ENCODE results near the gene MAN2B1. TPM values are rescaled to one million over a fixed set of nuclear protein-coding genes. Genes with fewer than 3 reads are reported as not detected.
A peak's percentile ranks its signal among the peaks of the same experiment; 100 is the strongest.
"Not testable (repeated sequence)": the region's sequence is repeated elsewhere in the genome, so short reads cannot be mapped to it uniquely, and the experiment has no call there.

The MAN2B1 gene
- 22.6 and 43.9 TPM in 2 replicates for total RNA-seq (2012; rRNA removed)

GRCh38 chr19:12666265-12667048 is at the start of gene MAN2B1, which contains the start of gene WDR83:
TSS of gene MAN2B1 (minus strand) at chr19:12666742. CDS start at chr19:12666701, 41 bp downstream.
TSS of gene WDR83 (plus strand) at chr19:12666807. CDS start at chr19:12669791, 2,984 bp downstream.
- Histone ChIP-seq H3K27me3 (ENCODE audit: control insufficient read depth, insufficient read depth, low read length) (no peaks in the 10 kb centered on the region), H3K36me3 (ENCODE audit: insufficient read depth, low read length) (peaks cover 6% of the 10 kb centered on the region), H3K9ac (ENCODE audit: low read depth, low read length) (peak within 1 kb of the TSS; percentile 89), H3K9me3 (replicated peaks; ENCODE audit: low read length) (no peaks in the 10 kb centered on the region), H3K4me1 (ENCODE audit: control insufficient read depth, insufficient read depth, low read length) (peaks cover 17% of the 10 kb centered on the region), H3K4me2 (ENCODE audit: low read length) (peak within 1 kb of the TSS; percentile 95), H3K4me3 (ENCODE audit: low read length) (peak within 1 kb of the TSS; percentile 85)

- no peak overlapping the region for H3K9ac ChIP-seq (ENCODE audit: low read depth, low read length)
- no peaks in the 10 kb centered on the region for H3K27me3 ChIP-seq (ENCODE audit: control insufficient read depth, insufficient read depth, low read length)
- no peaks in the 10 kb centered on the region for H3K9me3 ChIP-seq (replicated peaks; ENCODE audit: low read length)
- no peak overlapping the region for H3K4me3 ChIP-seq (ENCODE audit: low read length)
- H3K36me3 ChIP-seq (ENCODE audit: insufficient read depth, low read length), result peaks cover 74% of the 10 kb centered on the region
- H3K4me1 ChIP-seq (ENCODE audit: control insufficient read depth, insufficient read depth, low read length), result peaks cover 21% of the 10 kb centered on the region
- H3K4me2 ChIP-seq (ENCODE audit: low read length), result no peak overlapping the region
These were observed 49.4 kb upstream of the MAN2B1 start for GRCh38 chr19:12715929-12716328.

GRCh38 chr19:12715102-12715501 is 48.6 kb upstream of the MAN2B1 start:
- H3K4me1 ChIP-seq (ENCODE audit: control insufficient read depth, insufficient read depth, low read length), result peaks cover 13% of the 10 kb centered on the region
- H3K4me2 ChIP-seq (ENCODE audit: low read length), result no peak overlapping the region
- no peaks in the 10 kb centered on the region for H3K27me3 ChIP-seq (ENCODE audit: control insufficient read depth, insufficient read depth, low read length)
- no peaks in the 10 kb centered on the region for H3K9me3 ChIP-seq (replicated peaks; ENCODE audit: low read length)
- H3K4me3 ChIP-seq (ENCODE audit: low read length), result no peak overlapping the region
- no peak overlapping the region for H3K9ac ChIP-seq (ENCODE audit: low read depth, low read length)
- peaks cover 79% of the 10 kb centered on the region for H3K36me3 ChIP-seq (ENCODE audit: insufficient read depth, low read length)

DNA sequence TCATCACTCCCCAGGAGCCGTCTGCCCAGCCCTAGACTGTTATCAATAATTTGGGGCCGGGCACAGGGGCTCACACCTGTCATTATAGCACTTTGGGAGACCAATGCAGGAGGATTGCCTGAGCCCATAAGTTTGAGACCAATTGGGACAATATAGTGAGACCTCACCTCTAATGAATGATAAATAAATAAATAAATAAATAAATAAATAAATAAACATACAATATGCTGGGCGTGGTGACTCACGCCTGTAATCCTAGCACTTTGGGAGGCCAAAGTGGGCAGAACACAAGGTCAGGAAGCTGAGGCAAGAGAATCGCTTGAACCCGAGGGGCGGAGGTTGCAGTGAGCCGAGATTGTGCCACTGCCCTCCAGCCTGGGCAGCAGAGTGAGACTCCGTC is 46.8 kb upstream of the MAN2B1 start:
- H3K9ac ChIP-seq (ENCODE audit: low read depth, low read length); H3K27me3 ChIP-seq (ENCODE audit: control insufficient read depth, insufficient read depth, low read length); H3K4me1 ChIP-seq (ENCODE audit: control insufficient read depth, insufficient read depth, low read length); H3K4me2 ChIP-seq (ENCODE audit: low read length); H3K9me3 ChIP-seq (replicated peaks; ENCODE audit: low read length); H3K4me3 ChIP-seq (ENCODE audit: low read length): not testable (repeated sequence)
- H3K36me3 ChIP-seq (ENCODE audit: insufficient read depth, low read length), result peaks cover 81% of the 10 kb centered on the region

DNA sequence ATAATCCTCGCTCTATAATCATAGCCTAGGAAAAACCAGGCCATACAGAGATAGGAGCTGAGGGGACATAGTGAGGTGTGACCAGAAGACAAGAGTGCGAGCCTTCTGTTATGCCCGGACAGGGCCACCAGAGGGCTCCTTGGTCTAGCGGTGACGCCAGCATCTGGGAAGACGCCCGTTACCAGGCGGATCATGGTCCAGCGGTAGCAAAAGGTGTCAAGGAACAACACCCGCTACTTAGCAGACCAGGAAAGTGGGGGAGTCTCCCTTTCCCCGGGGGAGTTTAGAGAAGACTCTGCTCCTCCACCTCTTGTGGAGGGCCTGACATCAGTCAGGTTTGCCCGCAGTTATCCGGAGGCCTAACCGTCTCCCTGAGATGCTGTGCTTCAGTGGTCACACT is 45.5 kb upstream of the MAN2B1 start:
- H3K9ac ChIP-seq (ENCODE audit: low read depth, low read length); H3K4me2 ChIP-seq (ENCODE audit: low read length); H3K4me1 ChIP-seq (ENCODE audit: control insufficient read depth, insufficient read depth, low read length); H3K9me3 ChIP-seq (replicated peaks; ENCODE audit: low read length); H3K27me3 ChIP-seq (ENCODE audit: control insufficient read depth, insufficient read depth, low read length); H3K4me3 ChIP-seq (ENCODE audit: low read length): not testable (repeated sequence)
- H3K36me3 ChIP-seq (ENCODE audit: insufficient read depth, low read length), result peaks cover 77% of the 10 kb centered on the region

- Histone ChIP-seq H3K4me1 (ENCODE audit: control insufficient read depth, insufficient read depth, low read length) (no peaks in the 10 kb centered on the region), H3K27me3 (ENCODE audit: control insufficient read depth, insufficient read depth, low read length) (no peaks in the 10 kb centered on the region), H3K4me3 (ENCODE audit: low read length) (no peak overlapping the region), H3K36me3 (ENCODE audit: insufficient read depth, low read length) (peaks cover 78% of the 10 kb centered on the region), H3K9me3 (replicated peaks; ENCODE audit: low read length) (no peaks in the 10 kb centered on the region), H3K4me2 (ENCODE audit: low read length) (no peak overlapping the region), H3K9ac (ENCODE audit: low read depth, low read length) (no peak overlapping the region)
These were observed 44.6 kb upstream of the MAN2B1 start for GRCh38 chr19:12711187-12711586.

GRCh38 chr19:12708641-12709040 is 42.1 kb upstream of the MAN2B1 start:
- Histone ChIP-seq H3K4me2 (ENCODE audit: low read length) (no peak overlapping the region), H3K9me3 (replicated peaks; ENCODE audit: low read length) (no peaks in the 10 kb centered on the region), H3K4me1 (ENCODE audit: control insufficient read depth, insufficient read depth, low read length) (no peaks in the 10 kb centered on the region), H3K36me3 (ENCODE audit: insufficient read depth, low read length) (peaks cover 75% of the 10 kb centered on the region), H3K27me3 (ENCODE audit: control insufficient read depth, insufficient read depth, low read length) (no peaks in the 10 kb centered on the region), H3K4me3 (ENCODE audit: low read length) (no peak overlapping the region), H3K9ac (ENCODE audit: low read depth, low read length) (no peak overlapping the region)

DNA sequence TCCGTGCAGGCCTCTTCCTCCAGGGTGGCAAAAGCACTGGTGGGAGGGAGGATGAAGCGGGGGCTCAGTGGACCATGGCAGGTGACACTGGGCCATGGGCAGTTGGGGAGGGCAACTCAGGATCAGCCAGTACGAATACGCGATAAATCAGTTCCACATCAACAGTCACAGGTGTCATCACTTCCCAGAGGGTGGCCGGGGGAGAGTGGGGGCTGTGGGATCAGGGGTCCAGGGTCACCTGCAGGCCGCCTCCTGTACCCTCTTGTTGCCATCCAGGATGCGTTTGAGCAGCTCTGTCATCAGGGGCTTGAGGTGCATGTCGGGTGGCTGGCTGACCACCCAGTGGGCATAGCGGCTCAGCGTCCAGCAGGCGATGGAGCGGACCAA is 39.8 kb upstream of the MAN2B1 start:
- no peaks in the 10 kb centered on the region for H3K27me3 ChIP-seq (ENCODE audit: control insufficient read depth, insufficient read depth, low read length)
- no peak overlapping the region for H3K4me2 ChIP-seq (ENCODE audit: low read length)
- no peaks in the 10 kb centered on the region for H3K9me3 ChIP-seq (replicated peaks; ENCODE audit: low read length)
- H3K4me1 ChIP-seq (ENCODE audit: control insufficient read depth, insufficient read depth, low read length), result no peaks in the 10 kb centered on the region
- H3K4me3 ChIP-seq (ENCODE audit: low read length), result no peak overlapping the region
- H3K9ac ChIP-seq (ENCODE audit: low read depth, low read length), result no peak overlapping the region
- H3K36me3 ChIP-seq (ENCODE audit: insufficient read depth, low read length), result peaks cover 77% of the 10 kb centered on the region

GRCh38 chr19:12705654-12706331 is 39.3 kb upstream of the MAN2B1 start:
- Histone ChIP-seq H3K9me3 (replicated peaks; ENCODE audit: low read length) (no peaks in the 10 kb centered on the region), H3K4me2 (ENCODE audit: low read length) (no peak overlapping the region), H3K4me3 (ENCODE audit: low read length) (no peak overlapping the region), H3K36me3 (ENCODE audit: insufficient read depth, low read length) (peaks cover 79% of the 10 kb centered on the region), H3K9ac (ENCODE audit: low read depth, low read length) (no peak overlapping the region), H3K4me1 (ENCODE audit: control insufficient read depth, insufficient read depth, low read length) (no peaks in the 10 kb centered on the region), H3K27me3 (ENCODE audit: control insufficient read depth, insufficient read depth, low read length) (no peaks in the 10 kb centered on the region)

GRCh38 chr19:12705169-12705568 is 38.6 kb upstream of the MAN2B1 start:
- Histone ChIP-seq H3K9me3 (replicated peaks; ENCODE audit: low read length) (no peaks in the 10 kb centered on the region), H3K36me3 (ENCODE audit: insufficient read depth, low read length) (peaks cover 79% of the 10 kb centered on the region), H3K9ac (ENCODE audit: low read depth, low read length) (no peak overlapping the region), H3K4me1 (ENCODE audit: control insufficient read depth, insufficient read depth, low read length) (no peaks in the 10 kb centered on the region), H3K27me3 (ENCODE audit: control insufficient read depth, insufficient read depth, low read length) (no peaks in the 10 kb centered on the region), H3K4me2 (ENCODE audit: low read length) (no peak overlapping the region), H3K4me3 (ENCODE audit: low read length) (no peak overlapping the region)

GRCh38 chr19:12703046-12703445 is 36.5 kb upstream of the MAN2B1 start:
- Histone ChIP-seq H3K36me3 (ENCODE audit: insufficient read depth, low read length) (peaks cover 77% of the 10 kb centered on the region), H3K9me3 (replicated peaks; ENCODE audit: low read length) (no peaks in the 10 kb centered on the region), H3K4me3 (ENCODE audit: low read length) (no peak overlapping the region), H3K4me2 (ENCODE audit: low read length) (no peak overlapping the region), H3K27me3 (ENCODE audit: control insufficient read depth, insufficient read depth, low read length) (no peaks in the 10 kb centered on the region), H3K9ac (ENCODE audit: low read depth, low read length) (no peak overlapping the region), H3K4me1 (ENCODE audit: control insufficient read depth, insufficient read depth, low read length) (no peaks in the 10 kb centered on the region)
